Astrocyte (in vitro differentiated cells and primary cell): Measurements from ENCODE around the gene RBCK1. TPM values are rescaled to one million over a fixed set of nuclear protein-coding genes. Genes with fewer than 3 reads are reported as not detected.

Experiments
- DNase-seq: peaks from one replicate; pipeline ENCODE4 v3.0.0-alpha.2; 2010; ENCODE audit warnings: low read depth
- FAIRE-seq: peaks from 2 replicates; lab custom pipeline; 2011; peaks lifted over from hg19 to GRCh38; lab: Jason Lieb, UNC
- H2AFZ ChIP-seq: 2 replicates; pipeline ENCODE4 v1.6.0; 2012; ENCODE audit warnings: low read depth, low read length, inconsistent platforms
- H3K27ac ChIP-seq: 2 replicates; pipeline ENCODE4 v1.5.1; 2011; ENCODE audit warnings: low read depth, low read length, inconsistent platforms
- H3K27me3 ChIP-seq: 2 replicates; pipeline ENCODE4 v1.6.0; 2011; ENCODE audit warnings: low read length, inconsistent platforms; ENCODE audit not compliant: insufficient read depth
- H3K36me3 ChIP-seq: 2 replicates; pipeline ENCODE4 v1.5.1; 2011; ENCODE audit warnings: low read length, inconsistent platforms; ENCODE audit not compliant: insufficient read depth
- H3K4me1 ChIP-seq: 2 replicates; pipeline ENCODE4 v1.5.1; 2011; ENCODE audit warnings: low read length, inconsistent platforms; ENCODE audit not compliant: insufficient read depth
- H3K4me2 ChIP-seq: 2 replicates; pipeline ENCODE4 v1.6.0; 2012; ENCODE audit warnings: low read length, inconsistent platforms
- H3K4me3 ChIP-seq: 2 replicates; pipeline ENCODE4 v1.5.1; 2011; ENCODE audit warnings: low read depth, mild to moderate bottlenecking, low read length, inconsistent platforms; ENCODE audit not compliant: insufficient read depth
- H3K79me2 ChIP-seq: 2 replicates; pipeline ENCODE4 v1.6.0; 2012; ENCODE audit warnings: mild to moderate bottlenecking, low read length, inconsistent platforms; ENCODE audit not compliant: insufficient read depth
- H3K9ac ChIP-seq: 2 replicates; pipeline ENCODE4 v1.6.0; 2012; ENCODE audit warnings: mild to moderate bottlenecking, low read length, inconsistent platforms
- H3K9me3 ChIP-seq: 2 replicates; pipeline ENCODE4 v1.5.1; 2012; ENCODE audit warnings: low read depth, mild to moderate bottlenecking, low read length, inconsistent platforms; ENCODE audit not compliant: insufficient read depth
- H4K20me1 ChIP-seq: 2 replicates; pipeline ENCODE4 v1.6.0; 2012; ENCODE audit warnings: low read length, inconsistent platforms; ENCODE audit not compliant: insufficient read depth
- H3K27ac Mint-ChIP-seq: one replicate; pipeline ENCODE4 v1.8.0; 2021; ENCODE audit warnings: mild to moderate bottlenecking, mixed read lengths; ENCODE audit not compliant: unreplicated experiment
- H3K27me3 Mint-ChIP-seq: one replicate; pipeline ENCODE4 v1.8.0; 2021; ENCODE audit warnings: low read depth, mixed read lengths; ENCODE audit not compliant: unreplicated experiment
- H3K36me3 Mint-ChIP-seq: one replicate; pipeline ENCODE4 v1.8.0; 2021; ENCODE audit warnings: low read depth, mixed read lengths; ENCODE audit not compliant: unreplicated experiment
- H3K4me1 Mint-ChIP-seq: one replicate; pipeline ENCODE4 v1.8.0; 2021; ENCODE audit warnings: low read depth, mixed read lengths; ENCODE audit not compliant: unreplicated experiment
- H3K4me3 Mint-ChIP-seq: one replicate; pipeline ENCODE4 v1.8.0; 2021; ENCODE audit warnings: mild to moderate bottlenecking, moderate library complexity, mixed read lengths; ENCODE audit not compliant: unreplicated experiment
- H3K9me3 Mint-ChIP-seq: one replicate; pipeline ENCODE4 v1.8.0; 2021; ENCODE audit warnings: mild to moderate bottlenecking, mixed read lengths; ENCODE audit not compliant: unreplicated experiment
- CTCF ChIP-seq: IDR thresholded peaks from 2 replicates; pipeline ENCODE4 v1.5.1; 2011; ENCODE audit warnings: low read depth, mild to moderate bottlenecking, inconsistent platforms, low read length, moderate library complexity; ENCODE audit not compliant: insufficient read depth
- EZH2 ChIP-seq: IDR thresholded peaks from 2 replicates; pipeline ENCODE4 v1.6.1; 2012; ENCODE audit warnings: mild to moderate bottlenecking, low read length, inconsistent platforms; ENCODE audit not compliant: insufficient read depth
- total RNA-seq: library from RNA; stranded (reverse); gene quantifications from 2 replicates; pipeline ENCODE4 v1.2.1, GENCODE V29; 2021

The RBCK1 gene
- total RNA-seq, 1 donor from 2014 or later = 124 TPM

- H3K79me2 ChIP-seq = no peaks in the 10 kb centered on the region
- peaks cover 9% of the 10 kb centered on the region for H4K20me1 ChIP-seq
- no peak for DNase-seq
- peaks cover 37% of the 10 kb centered on the region for H3K36me3 Mint-ChIP-seq
- H3K27me3 ChIP-seq = no peaks in the 10 kb centered on the region
- no peaks in the 10 kb centered on the region for H3K36me3 ChIP-seq
- no peaks in the 10 kb centered on the region for H3K9me3 ChIP-seq
- TF ChIP-seq CTCF (no peak), EZH2 (no peak)
- H3K4me2 ChIP-seq = no peak overlapping the region
- H3K4me1 Mint-ChIP-seq = peaks cover 13% of the 10 kb centered on the region
- H3K27me3 Mint-ChIP-seq = no peaks in the 10 kb centered on the region
- H3K27ac Mint-ChIP-seq = no peak overlapping the region
- no peak overlapping the region for H2AFZ ChIP-seq
- H3K4me3 ChIP-seq = no peak overlapping the region
- no peak for FAIRE-seq
- peaks cover 3% of the 10 kb centered on the region for H3K9me3 Mint-ChIP-seq
- no peak overlapping the region for H3K4me3 Mint-ChIP-seq
- no peak overlapping the region for H3K9ac ChIP-seq
- no peak overlapping the region for H3K27ac ChIP-seq
- H3K4me1 ChIP-seq = no peaks in the 10 kb centered on the region
These were observed 20.6 kb upstream of the RBCK1 start for GRCh38 chr20:387520-387919.

GRCh38 chr20:388034-388994, 19.8 kb upstream of the RBCK1 start:
- H3K4me1 Mint-ChIP-seq = peaks cover 6% of the 10 kb centered on the region
- DNase-seq (no peak), FAIRE-seq (no peak)
- H3K4me1 ChIP-seq = no peaks in the 10 kb centered on the region
- H3K4me3 ChIP-seq = no peak overlapping the region
- no peak overlapping the region for H3K4me3 Mint-ChIP-seq
- H3K9ac ChIP-seq = no peak overlapping the region
- H3K9me3 ChIP-seq = no peaks in the 10 kb centered on the region
- H3K9me3 Mint-ChIP-seq = peaks cover 3% of the 10 kb centered on the region
- no peaks in the 10 kb centered on the region for H3K79me2 ChIP-seq
- H3K27me3 ChIP-seq = no peaks in the 10 kb centered on the region
- H3K36me3 ChIP-seq = no peaks in the 10 kb centered on the region
- H3K27ac ChIP-seq = no peak overlapping the region
- no peaks in the 10 kb centered on the region for H3K27me3 Mint-ChIP-seq
- no peak overlapping the region for H3K27ac Mint-ChIP-seq
- H2AFZ ChIP-seq = no peak overlapping the region
- TF ChIP-seq CTCF (no peak), EZH2 (no peak)
- no peak overlapping the region for H3K4me2 ChIP-seq
- H4K20me1 ChIP-seq = peaks cover 6% of the 10 kb centered on the region
- H3K36me3 Mint-ChIP-seq = peaks cover 37% of the 10 kb centered on the region

GRCh38 chr20:389220-389619, 18.9 kb upstream of the RBCK1 start:
- Mint-ChIP-seq H3K36me3 (peaks cover 30% of the 10 kb centered on the region), H3K4me1 (no peaks in the 10 kb centered on the region), H3K9me3 (peaks cover 3% of the 10 kb centered on the region), H3K4me3 (no peak overlapping the region), H3K27me3 (no peaks in the 10 kb centered on the region), H3K27ac (no peak overlapping the region)
- no peak overlapping the region for H3K9ac ChIP-seq
- H3K4me1 ChIP-seq = no peaks in the 10 kb centered on the region
- H3K4me2 ChIP-seq = no peak overlapping the region
- H3K9me3 ChIP-seq = no peaks in the 10 kb centered on the region
- H3K4me3 ChIP-seq = no peak overlapping the region
- no peaks in the 10 kb centered on the region for H3K36me3 ChIP-seq
- H3K79me2 ChIP-seq = no peaks in the 10 kb centered on the region
- no peak for DNase-seq
- no peaks in the 10 kb centered on the region for H3K27me3 ChIP-seq
- FAIRE-seq = no peak
- peaks cover under 1% of the 10 kb centered on the region for H4K20me1 ChIP-seq
- no peak for TF ChIP-seq CTCF
- TF ChIP-seq EZH2 = no peak
- H2AFZ ChIP-seq = no peak overlapping the region
- H3K27ac ChIP-seq = no peak overlapping the region
